HG02852 (cell line): ENCODE results near the gene PIGN.
"Not testable (repeated sequence)": the region's sequence is repeated elsewhere in the genome, so short reads cannot be mapped to it uniquely, and the experiment has no call there.

Source experiments
- ATAC-seq: cut with Tn5 transposase; IDR thresholded peaks from one replicate; pipeline ENCODE4 v1.9.1; 2021; ENCODE audit warnings: mild to moderate bottlenecking, moderate library complexity; ENCODE audit not compliant: unreplicated experiment

PIGN gene

DNA sequence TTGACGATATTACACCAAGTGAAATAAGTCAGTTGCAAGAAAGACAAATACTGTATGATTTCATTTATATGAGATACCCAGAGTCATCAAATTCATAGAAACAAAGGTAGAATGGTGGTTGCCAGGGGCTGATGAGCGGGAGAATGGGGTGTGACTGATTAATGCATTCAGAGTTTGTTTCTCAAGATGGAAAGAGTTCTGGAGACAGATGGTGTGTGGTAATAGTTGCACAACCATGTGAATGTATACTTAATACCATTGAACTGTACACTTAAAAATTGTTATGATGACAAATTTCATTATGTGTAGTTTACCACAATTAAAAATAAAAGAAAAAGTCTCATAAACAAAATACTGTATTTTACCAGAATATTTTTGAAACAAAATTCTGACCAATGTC lies 117.3 kb downstream of the PIGN start:
- no peak for ATAC-seq

DNA sequence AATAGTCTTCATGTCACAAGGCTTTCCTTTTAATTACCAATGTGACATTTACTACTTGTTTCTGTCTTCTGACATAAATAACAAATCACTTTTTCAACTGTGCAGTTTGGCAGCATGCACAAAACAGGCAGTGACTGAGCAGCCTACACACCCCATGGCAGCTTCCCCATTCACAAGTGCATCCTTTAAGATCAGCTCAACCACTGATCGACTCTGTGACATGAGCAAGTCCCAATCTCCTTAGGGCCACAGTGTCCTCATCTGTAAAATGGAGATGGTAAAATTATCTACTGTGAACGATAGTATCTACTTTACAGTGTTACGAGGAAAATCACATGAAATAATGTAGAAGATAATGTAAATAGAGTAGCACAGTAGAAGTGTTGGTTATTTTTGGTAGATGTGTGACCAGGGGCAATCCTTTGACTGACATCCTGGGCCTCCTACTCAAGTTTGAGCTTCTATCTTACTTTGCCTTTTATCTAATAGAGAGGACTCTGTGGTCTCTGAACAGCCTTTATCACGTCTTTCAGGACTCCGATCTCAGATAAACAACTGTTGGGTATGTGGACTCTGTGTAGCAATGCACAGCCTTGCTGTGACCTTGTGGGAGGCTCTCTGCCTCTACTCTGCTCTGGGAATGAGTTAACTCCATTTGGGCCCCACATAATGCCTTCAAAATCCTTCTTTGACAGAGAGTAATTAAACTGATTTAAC lies 120.6 kb downstream of the PIGN start:
- ATAC-seq, result no peak

- ATAC-seq, result no peak
Measured at GRCh38 chr18:62064361-62064760, 122.5 kb downstream of the PIGN start.

- no peak for ATAC-seq
Measured at GRCh38 chr18:62061821-62062478, 124.9 kb downstream of the PIGN start.

GRCh38 chr18:62060820-62061219 lies 126.0 kb downstream of the PIGN start:
- ATAC-seq, result no peak

DNA sequence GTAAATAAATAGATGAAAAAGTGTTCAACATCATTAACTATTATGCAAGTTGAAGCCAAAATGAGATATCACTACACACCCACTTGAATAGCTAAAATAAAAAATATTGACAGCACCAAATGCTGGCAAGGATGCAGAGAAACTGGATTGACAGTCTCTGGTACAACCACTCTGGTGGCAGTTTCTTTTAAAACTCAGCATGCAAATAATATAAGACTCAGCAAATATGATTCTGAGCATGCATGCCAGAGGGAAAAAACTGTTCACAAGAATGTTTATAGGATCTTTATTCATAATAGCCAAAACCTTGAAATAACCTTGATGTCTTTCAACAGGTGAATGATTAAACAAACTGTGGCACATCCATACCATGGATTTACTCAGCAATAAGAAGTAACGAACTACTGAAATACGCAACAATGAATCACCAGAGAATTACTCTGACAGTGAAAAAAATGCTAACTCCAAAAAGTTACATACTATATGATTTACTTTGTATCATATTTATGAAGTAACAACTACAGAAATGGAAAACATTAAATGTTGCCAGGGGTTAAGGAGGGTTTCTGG lies 131.8 kb downstream of the PIGN start:
- ATAC-seq, result no peak

DNA sequence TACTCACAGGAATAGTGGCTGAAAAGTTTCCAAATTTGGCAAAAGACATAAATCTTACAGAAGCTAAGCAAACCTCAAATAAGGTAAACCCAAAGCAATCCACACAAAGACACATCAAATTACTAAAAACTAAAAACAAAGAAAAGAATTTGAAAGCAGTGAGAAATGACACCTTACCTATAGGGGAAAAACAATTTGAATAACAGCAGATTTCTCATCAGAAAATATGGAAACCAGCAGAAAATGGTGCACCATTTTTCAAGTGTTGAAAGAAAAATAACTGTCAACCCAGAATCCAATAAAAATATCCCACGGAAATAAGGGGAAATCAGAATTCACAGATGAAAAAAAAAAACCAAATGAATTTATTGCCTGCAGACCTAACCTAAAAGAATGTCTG lies 138.6 kb downstream of the PIGN start:
- ATAC-seq, result no peak

GRCh38 chr18:62045316-62045715 lies 141.5 kb downstream of the PIGN start:
- ATAC-seq, result no peak

GRCh38 chr18:62044490-62045000 lies 142.3 kb downstream of the PIGN start:
- ATAC-seq, result no peak

- no peak for ATAC-seq
Measured at GRCh38 chr18:62037989-62038778, 148.7 kb downstream of the PIGN start.

DNA sequence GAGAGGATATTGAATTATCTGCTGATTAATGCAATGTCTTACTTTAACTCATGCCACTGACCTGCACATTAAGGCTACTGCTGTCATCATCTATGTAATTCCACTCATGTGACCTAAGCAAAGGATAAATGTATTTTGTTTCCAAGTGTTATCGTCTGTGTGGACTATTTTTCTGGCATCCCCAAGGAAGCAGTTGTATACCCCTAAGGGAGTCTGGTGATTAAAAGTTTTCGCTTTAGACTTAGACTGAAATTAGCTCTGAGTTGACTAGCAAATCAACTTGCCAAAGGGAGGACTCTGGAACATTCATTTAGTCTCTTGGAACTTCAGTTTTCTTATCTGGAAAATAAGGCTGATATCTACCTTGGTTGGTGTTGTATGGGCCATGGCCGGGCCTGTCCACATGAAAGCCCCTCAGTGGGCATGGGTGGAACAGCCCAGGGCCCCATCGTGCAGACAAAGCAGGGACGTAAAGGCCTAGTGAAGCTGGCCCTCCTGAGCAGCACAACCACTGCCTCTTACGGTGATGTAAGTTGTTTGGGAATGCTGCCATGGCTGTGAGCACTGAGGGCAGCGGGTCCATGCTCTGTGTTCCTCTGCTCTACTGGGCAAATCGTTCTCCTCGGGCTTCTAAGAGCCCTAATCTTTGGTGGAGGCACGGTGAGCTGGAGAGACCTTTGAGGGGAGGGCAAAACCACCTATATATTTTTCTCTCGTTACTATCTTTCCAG lies 149.7 kb downstream of the PIGN start:
- ATAC-seq, result no peak

DNA sequence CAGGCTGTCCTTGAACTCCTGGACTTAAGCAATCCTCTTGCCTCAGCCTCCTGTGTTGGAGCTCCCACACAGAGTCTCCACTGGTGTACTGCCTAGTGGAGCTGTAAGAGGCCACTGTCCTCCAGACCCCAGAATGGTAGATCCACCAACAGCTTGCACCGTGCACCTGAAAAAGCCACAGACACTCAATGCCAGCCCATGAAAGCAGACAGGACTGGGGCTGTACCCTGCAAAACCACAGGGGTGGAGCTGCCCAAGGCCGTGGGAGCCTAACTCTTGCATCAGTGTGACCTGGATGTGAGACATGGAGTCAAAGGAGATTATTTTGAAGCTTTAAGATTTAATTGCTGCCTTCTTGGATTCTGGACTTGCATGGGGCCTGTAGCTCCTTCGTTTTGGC lies 152.6 kb downstream of the PIGN start:
- not testable (repeated sequence) for ATAC-seq

- ATAC-seq, result no peak
Measured at GRCh38 chr18:62033756-62034155, 153.1 kb downstream of the PIGN start.

DNA sequence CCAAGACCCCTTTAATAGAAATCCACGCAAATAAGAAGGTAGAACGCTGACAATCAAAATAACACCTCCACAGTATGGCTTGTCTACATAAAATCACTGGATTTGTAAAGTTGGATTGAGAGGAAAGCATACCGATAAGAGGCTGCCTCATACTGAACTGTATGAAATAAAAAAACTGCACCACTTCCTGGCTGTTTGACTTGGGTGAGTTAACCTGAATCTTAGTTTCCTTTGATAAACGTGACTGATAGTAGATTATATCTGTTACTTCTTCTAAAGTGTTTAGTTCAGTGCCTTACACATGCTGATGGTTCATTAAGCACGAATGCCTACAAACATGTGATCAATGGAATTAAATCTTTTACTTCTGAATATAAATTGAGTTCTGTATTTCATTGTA lies 153.6 kb downstream of the PIGN start:
- ATAC-seq, result no peak

DNA sequence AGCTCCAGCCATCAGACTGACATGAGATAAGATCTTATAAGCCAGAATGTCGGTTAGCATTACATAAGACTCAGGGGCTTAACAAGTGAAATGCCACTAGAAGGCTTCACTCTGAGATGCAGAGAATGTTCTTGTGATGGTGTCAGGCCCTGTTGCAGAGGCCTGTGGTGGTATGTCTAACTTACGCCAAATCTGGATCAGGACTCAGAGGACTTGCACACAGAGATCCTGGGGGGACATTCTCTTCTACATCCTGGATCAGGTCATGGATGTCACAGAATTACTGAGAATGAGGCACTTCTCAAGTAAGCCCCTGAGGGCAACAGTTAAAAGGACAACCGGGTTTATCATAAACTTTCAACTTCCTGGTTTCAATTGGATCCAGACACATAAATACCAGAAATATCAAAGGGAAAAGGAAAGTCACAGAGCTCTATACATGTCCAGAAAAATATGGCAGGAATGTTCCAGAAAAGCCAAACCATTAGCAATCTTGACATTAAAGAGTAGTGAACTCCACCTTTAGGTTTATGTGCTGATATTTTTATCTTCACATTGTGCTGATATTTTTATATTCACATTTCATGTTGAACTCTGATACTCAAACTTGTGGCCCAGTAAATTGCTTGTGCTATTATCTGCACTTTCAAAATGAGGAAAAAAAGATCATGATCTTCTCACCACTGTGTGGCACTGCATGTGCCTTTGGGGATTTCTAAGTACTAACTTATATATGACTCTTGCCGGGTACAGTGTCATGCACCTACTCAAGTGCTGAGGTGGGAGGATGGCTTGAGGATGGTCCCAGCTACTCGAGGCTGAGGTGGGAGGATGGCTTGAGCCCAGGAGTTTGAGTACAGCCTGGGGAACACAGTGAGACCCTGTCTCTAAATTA lies 156.5 kb downstream of the PIGN start:
- ATAC-seq, result no peak

DNA sequence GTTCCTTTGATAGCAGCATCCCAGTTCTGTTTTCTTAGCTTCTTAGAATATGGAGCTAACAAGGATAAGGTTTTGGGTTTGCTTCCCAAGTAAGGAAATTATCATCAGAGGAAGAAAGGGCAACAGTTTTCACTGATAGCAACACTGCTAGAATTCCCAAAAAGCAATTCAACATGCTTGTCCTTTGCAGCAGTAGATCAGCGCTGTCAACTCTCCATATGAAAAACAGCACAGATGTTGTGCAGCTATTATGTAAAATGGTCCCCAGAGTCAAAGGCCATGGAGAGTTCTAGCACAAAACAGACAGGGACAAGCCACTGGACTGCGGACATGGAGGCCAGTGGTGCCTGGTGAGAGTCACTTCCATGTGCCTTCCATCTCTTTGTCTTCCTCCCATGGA lies 158.1 kb downstream of the PIGN start:
- no peak for ATAC-seq

- ATAC-seq, result no peak
Measured at GRCh38 chr18:62027914-62028520, 158.8 kb downstream of the PIGN start.

GRCh38 chr18:62026586-62026985 lies 160.3 kb downstream of the PIGN start:
- ATAC-seq, result no peak

DNA sequence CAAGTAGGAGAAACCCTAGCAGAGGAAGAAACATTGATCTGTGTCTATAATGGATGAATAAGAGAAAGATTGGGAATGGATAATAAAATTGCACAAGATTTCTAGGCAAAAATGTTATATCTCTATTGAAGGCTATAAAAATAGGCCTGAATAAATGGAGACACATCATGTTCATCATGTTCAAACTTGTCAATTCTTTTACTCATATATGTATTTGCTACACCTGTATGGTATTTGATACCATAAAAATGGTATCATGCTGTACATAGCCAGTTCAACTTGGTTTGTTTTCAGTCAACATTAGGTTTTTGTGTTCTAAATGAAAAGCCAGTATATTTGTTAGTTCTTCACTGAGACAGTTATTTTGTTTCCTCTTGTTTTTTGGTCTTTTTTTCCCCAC lies 161.9 kb downstream of the PIGN start:
- no peak for ATAC-seq
